HG02678 (cell line): ENCODE data around the gene USP12.
A peak's percentile ranks its signal among the peaks of the same experiment; 100 is the strongest.
"Not testable (repeated sequence)": the region's sequence is repeated elsewhere in the genome, so short reads cannot be mapped to it uniquely, and the experiment has no call there.

Experiments
- ATAC-seq: cut with Tn5 transposase; IDR thresholded peaks from one replicate; pipeline ENCODE4 v1.9.1; 2021; ENCODE audit warnings: mild to moderate bottlenecking, moderate library complexity; ENCODE audit not compliant: unreplicated experiment

Gene USP12

DNA sequence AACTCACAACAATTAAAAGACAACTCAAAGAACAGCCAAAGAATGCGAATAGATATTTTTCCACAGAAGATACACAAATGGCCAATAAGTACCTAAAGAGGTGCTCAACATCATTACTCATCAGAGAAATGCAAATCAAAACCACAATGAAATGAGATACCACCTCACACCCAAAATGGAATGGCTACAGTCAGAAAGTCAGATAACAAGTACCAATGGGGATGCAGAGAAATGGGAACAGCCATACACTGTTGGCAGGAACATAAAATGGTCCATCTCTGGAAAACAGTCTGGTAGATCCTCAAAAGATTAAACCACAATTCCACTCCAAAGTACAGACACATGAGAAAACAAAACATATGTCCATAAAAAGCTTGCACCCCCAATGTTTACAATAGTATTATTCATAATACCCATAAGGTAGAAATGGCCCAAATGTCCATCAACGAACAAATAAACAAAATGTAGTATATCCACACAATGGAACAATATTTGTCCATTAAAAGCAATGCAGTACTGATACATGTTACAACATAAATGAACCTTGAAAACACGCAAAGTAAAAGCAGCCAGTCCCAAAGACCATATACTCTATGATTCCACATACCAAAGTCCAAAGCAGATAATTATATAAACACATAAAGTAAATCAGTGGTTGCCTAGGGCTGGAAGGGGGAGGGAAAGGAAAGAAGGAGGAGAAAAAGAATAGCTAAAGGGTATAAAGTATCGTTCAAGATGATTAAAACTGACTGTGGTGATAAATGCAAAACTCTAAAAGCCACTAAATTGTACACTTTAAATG lies 19.6 kb downstream of the USP12 start:
- peak; percentile 40 for ATAC-seq

DNA sequence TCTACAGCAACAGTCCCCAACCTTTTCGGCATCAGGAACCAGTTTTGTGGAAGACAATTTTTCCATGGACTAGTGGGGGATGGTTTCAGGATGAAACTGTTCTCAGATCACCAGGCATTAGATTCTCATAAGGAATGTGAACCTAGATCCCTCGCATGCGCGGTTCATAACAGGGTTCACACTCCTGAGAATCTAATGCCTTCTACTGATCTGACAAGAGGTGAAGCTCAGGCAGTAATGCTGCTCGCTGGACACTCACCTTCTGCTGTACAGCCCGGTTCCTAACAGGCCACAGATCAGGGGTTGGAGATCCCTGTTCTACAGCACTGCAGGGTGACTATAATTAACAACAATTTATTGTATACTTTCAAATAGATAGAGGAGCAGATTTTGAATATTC lies 21.9 kb downstream of the USP12 start:
- no peak for ATAC-seq

DNA sequence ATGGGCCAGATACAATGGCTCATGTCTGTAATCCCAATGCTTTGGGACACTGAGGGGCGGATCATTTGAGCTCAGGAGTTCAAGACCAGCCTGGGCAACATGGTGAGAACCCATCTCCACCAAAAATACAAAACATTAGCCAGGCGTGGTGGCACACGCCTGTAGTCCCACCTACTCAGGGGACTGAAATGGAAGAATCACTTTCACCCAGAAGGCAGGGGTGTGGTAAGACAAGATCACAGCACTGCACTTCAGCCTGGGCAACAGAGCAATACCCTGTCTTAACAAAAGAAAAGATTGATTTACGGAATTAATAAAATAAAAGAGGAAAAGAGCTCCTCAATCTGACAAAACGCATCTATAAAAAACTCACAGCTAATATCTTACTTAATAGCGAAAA lies 22.7 kb downstream of the USP12 start:
- ATAC-seq = no peak

DNA sequence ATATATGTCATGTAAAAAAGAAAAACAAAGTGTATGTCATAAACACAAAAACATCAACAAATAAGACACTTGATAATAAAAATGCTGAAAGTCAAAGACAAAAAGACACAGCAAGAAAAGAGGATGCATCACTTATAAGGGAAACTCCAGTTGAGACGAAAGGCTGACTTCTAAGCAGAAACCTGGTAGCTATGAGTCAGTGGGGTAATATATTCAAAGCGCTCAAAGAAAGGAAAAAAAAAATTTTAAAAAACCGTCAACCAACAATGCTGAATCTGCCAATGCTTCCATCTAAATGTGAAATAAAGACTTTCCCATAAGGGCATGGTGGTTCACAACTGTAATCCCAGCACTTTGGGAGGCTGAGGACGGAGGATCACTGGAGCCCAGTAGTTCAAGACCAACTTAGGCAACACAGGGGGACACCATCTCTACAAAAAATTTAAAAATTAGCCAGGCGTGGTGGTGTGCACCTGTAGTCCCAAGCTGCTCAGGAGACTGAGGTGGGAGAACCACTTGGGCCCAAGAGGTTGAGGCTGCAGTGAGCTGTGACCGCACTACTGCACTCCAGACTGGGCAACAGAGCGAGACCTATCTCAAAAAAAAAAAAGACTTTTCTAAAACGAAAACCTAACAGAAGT lies 24.0 kb downstream of the USP12 start:
- ATAC-seq = peak; percentile 63

DNA sequence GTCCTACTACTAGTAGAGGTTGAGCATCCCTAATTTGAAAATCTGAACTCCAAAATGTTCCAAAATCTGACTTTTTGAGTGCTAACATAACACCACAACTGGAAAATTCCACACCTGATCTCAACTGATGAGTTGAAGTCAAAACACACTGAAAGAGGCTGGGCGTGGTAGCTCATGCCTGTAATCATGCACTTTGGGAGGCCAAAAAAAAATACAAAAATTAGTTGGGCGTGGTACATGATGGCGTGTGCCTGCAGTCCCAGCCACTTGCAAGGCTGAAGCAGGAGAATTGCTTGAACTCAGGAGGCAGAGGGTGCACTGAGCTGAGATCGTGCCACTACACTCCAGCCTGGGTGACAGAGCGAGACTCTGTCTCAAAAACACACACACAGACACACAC lies 29.9 kb downstream of the USP12 start:
- ATAC-seq = no peak

DNA sequence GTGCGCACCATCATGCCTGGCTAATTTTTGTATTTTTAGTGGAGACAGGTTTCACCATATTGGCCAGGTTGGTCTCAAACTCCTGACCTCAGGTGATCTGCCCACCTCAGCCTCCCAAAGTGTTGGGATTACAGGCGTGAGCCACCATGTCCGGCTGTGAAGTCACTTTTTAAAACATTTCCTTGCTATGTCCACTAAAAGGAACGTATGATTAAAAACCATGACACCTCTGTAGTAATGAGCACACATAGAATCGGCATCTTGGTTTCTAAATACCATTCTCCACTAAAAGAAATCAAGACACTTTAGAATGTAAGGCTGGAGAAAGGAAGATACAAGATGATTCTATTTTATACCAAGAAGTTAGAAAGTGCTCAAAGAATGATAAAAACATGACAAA lies 30.5 kb downstream of the USP12 start:
- not testable (repeated sequence) for ATAC-seq

DNA sequence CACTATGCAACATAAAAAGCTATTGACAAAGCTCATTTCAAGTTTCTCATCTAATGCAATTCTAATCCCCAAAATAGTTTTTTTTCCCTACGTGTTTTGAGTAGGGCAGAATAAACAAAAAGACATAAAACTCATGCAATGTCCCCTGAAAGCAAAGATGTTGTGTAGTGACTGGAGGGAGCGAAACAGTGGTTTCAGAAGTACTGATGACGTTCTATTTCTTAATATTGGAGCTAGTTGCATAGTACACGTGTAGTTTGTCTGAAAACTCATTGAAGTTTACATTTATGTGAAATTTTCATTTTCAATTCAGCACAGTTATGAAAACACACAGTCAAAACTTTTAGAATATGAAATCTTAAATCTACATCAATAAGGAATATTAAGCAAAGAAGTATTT lies 31.6 kb downstream of the USP12 start:
- no peak for ATAC-seq

DNA sequence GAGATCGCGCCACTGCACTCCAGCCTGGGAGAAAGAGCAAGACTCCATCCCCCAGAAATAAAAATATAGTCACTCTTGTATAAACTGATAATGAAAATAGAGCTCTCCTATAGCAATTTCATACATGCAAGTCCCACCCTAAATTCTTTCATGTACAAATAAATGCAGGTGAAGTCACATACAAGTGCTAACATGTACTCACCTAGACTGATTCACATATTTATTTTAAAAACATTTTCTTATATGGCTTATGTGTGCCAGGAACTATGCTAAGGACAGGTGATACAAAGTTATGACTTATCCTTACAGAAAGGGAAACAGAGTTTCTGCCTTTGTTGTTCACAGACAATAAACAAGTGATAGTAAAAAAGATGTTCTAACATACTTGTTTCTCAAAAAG lies 32.0 kb downstream of the USP12 start:
- ATAC-seq = no peak

DNA sequence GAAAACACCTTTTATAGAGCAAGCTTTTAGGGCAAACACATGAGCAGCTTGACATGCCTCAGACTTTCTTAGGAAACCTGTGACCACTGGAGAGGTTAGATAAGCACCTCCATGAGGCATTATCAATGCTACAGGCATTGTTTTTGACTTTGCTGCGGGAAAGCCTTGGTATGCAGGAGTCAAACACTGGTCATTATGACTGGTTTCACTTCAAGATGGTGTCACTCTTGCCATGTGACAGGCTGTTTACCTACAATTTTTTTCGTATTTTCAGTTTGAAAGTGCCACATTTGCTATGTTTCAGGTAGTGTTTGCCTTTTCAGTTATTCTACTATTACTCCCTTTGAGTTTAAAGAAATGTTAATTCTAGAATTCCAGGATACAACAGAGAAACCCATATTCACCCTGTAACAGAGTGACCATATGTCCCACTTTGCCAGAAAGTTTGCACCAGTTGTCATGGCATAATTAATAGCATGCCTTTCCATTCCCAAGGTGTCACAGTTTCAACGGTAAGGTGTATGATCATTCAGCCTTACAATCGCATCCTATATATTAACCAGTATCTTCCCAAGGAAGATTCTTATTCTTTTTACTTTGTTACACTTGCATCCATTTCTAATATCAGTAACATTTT lies 33.0 kb downstream of the USP12 start:
- ATAC-seq = no peak

DNA sequence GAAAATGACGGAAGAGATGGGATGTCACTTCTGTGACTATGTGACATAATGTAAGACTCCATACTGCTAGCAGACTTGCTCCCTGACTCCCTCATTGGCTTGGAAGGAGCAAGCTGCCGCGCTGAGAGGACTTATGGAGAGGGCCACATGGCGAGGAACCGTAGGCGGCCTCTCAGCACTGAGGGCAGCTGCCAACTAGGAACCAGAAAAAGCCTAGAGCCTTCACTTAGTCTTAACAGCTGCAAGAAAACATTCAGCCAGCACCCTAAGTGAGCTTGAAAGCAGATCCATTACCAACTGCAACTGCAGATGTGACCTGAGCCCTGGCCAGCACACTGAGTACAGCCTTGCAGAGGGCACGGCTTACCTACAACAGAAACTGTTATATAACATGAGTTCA lies 33.9 kb downstream of the USP12 start:
- no peak for ATAC-seq

DNA sequence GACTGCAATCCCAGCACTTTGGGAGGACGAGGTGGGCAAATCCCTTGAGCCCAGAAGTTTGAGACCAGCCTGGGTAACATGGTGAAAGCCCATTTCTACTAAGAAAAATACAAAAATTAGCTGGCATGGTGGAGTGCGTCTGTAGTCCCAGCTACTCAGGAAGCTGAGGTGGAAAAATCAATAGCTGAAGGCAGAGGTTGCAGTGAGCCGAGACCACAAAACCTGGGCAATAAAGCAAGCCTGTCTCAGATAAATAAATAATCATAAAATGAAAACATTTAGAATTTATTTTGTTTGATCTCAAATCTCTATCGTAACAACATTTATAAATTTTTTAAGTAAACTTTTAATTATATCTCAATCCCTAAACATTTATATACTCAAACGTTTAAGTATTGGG lies 36.6 kb downstream of the USP12 start:
- no peak for ATAC-seq

DNA sequence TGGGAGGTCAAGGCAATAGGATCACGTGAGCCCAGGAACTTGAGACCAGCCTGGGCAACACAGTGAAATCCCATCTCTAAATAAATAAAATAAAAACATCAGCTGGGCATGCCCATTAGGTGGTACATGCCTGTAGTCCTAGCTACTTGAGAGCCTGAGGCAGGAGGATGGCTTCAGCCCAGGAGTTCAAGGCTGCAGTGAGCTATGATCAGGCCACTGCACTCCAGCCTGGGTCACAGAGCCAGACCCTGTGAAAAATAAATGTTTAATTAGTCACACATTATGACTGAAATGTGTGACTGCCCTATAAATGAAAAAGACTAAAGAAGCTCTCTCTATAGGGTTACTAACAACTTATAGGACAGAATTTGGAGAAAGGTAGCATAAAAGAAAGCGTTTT lies 37.7 kb downstream of the USP12 start:
- ATAC-seq = no peak

DNA sequence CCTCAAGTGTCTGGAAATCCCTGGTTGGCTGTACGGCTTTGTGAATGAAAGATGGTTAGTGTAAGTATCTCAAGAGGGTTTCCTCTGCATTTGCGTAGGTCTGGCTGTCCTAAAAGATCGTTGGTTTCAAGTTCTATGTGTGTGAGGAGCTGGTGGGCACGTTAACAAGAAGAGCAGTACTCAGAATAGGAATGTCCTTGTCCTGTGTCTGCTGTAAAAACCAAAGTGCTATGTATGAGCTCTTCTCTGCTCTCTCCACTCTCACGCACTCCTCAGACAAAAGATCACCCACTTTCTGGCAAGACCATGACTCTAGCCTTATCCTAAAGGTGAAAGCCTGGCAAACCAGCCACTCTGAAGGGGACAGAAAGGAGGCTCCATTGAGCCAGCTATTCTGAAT lies 39.1 kb downstream of the USP12 start:
- ATAC-seq = peak; percentile 36

DNA sequence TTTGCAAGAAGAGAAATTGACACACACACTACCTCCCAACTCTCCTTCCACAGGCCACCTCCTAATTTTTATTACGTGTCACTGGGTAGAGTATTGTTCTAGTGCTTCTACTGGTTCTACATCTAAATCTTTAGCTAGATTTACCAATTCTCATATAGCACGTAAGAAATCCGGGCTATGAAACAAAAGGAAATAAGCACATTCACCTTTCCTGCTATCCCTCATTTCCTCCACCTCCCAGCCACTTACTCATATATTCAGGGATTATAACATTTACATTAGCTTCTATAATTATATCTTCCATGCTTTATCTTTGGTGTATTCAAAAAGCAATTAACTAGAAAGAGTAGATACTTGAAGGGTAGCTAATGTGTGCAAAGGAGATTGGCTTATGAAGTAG lies 39.7 kb downstream of the USP12 start:
- ATAC-seq = no peak

DNA sequence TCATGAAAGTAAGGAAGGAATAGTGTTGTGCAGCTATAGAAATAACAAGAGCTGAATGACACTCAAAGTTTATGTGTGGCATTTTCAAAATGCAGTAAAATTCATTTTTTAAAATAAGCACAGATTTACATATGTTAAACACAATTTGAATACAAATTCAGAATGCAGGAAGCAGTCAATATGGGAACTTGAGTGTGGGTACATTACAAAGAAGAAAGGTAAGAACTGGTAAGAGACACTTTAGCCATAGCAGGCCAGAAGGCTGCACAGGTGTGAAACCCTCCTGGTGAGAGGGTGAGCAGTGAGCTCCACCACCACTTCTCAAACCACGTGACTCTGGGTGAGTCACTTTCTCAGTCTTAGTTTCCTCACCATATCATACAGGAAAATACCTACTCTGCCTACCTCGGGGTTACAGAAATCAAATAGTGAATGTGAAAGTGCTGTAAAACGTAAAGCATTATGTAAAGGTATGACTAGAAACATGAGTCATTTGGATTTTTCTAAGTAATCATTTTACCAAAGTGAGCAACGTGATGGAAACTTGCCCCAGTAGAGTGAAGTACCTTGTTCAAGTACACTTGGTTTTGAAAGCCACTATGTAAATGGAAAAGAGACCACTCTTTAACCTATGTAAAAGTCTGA lies 40.5 kb downstream of the USP12 start:
- peak; percentile 85 for ATAC-seq

DNA sequence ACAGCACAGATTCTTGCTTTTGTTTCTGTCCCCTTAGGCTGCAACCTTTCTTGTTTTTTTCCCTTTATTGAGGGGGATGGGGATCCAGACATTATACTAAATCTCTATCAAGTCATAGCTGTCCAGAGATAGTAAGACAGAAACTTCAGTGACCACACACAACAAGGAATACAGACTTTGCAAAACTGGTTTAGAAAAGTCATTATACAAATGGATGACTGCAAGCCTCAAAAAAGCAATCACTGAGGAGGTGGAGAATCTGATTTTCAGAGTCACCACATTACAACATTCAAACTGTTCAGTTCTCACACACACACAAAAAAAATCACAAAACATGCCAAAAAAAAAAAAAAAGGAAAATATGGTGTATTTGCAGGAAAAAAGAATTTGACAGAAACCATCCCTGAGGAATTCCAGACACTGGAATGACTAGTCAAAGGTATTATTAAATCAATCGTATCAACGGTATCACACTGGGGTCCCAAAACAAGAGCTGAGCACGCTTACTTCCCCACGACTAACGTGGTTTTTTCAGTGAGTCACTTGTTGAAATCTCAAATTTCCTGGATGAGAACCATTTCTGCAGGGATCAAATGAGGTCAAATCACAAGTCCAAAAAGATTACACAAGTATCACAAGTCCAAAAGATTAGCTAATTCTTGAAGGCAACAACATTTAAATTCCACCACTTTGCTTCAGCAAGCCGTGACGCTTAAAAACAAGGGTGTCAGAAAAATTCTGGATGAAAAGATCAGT lies 41.2 kb downstream of the USP12 start:
- no peak for ATAC-seq

DNA sequence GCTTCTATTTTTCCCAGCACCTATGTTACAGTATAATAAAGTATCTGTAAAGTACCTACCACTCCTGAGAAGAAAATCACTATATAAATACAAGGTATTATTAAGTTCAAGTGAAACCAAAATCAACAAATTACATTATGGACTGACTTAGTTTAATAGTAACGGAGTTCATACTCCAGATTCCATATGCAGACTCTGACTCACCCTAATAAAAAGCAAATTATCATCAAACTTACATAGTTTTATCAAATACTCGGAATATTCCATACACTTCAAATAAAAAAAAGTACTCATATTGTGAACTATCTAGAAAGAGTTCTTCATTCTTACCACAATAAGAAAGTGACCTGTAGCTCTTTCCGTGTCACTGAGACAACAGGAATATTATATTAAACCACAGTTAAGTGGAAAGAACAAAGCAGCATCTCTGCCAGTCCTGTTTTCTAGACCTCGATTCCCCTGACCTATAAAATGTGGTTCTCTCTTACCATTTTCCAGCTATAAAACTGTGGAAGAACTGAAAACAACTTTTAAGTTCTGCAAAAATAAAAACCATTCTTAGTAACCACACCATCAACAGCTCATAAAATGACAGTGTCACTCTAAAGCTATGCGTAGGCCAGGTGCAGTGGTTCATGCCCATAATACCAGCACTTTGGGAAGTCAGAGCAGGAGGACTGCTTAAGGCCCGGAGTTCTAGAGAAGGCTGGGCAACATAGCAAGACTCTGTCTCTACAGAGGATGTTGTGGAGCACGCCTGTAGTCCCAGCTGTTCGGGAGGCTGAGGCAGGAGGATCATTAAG lies 42.6 kb downstream of the USP12 start:
- ATAC-seq = no peak

DNA sequence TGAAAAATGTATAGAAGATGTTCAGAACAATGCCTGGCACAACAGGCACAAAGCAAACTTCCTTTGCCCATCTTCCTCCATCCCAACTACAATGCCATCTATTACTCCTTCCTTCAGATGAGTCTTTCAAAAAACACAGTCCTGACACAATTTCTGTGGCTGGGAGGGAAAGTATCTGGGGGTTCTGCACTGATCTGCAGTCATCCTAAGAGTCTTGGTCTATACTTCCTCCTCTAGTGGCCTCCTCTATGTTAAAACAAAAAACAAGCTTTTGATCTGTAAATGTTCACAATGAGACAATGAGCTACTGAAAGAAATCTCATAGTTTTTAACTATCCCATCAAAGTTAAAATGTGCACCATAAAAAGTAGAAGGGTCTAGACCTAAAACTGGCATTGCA lies 44.8 kb downstream of the USP12 start:
- ATAC-seq = no peak

DNA sequence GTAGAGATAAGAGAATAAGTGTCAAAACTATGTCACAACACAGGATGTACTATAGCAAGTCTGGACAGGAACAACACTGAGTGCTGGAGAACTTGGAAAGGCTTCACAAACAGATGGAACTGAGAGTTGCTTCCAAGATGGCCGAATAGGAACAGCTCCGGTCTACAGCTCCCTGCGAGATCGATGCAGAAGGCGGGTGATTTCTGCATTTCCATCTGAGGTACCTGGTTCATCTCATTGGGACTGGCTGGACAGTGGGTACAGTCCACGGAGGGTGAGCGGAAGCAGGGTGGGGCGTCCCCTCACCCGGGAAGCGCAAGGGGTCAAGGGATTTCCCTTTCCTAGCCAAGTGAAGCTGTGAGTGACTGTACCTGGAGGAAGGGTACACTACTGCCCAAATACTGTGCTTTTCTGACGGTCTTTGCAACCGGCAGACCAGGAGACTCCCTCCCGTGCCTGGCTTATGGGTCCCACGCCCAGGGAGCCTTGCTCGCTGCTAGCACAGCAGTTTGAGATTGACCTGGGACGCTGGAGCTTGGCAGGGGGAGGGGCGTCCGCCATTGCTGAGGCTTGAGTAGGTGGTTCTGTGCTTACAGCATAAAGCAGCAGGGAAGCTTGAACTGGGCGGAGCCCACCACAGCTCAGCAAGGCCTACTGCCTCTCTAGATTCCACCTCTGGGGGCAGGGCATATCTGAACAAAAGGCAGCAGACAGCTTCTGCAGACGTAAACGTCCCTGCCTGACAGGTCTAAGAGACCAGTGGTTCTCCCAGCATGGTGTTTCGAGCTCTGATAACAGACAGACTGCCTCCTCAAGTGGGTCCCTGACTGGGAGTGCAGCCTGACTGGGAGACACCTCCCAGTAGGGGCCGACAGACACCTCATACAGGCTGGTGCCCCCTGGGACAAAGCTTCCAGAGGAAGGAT lies 46.0 kb downstream of the USP12 start:
- no peak for ATAC-seq
